Measurements from ENCODE around the gene RGS12. TPM values are rescaled to one million over a fixed set of nuclear protein-coding genes. Genes with fewer than 3 reads are reported as not detected.

RGS12 gene
- total RNA-seq, 1 donor from 2014 or later: 64.8 TPM

- peaks cover 42% of the 10 kb centered on the region for H3K4me1 ChIP-seq
- DNase-seq (ENCODE audit: extremely low spot score in 2 of 2): peak in 1 of 2 donors; percentile 76
- H3K4me3 ChIP-seq: no peak overlapping the region
- no peaks in the 10 kb centered on the region for H3K36me3 ChIP-seq
- H3K27me3 ChIP-seq: no peaks in the 10 kb centered on the region
- no peak overlapping the region for H3K27ac ChIP-seq
- TF ChIP-seq POLR2A (IDR thresholded peaks at IDR 0.05): no peak
- no peak for TF ChIP-seq CTCF (IDR thresholded peaks at IDR 0.05)
- no peak for TF ChIP-seq POLR2AphosphoS5 (IDR thresholded peaks at IDR 0.05; ENCODE audit: insufficient read depth in 1 of 2, low read depth in 1 of 2)
- intact Hi-C loops (cut with DNase I): no loop called here
- H3K9me3 ChIP-seq: no peaks in the 10 kb centered on the region
Observed at GRCh38 chr4:3287271-3287971, 5.4 kb upstream of the RGS12 start.

GRCh38 chr4:3287972-3288570 is 4.8 kb upstream of the RGS12 start:
- DNase-seq (ENCODE audit: extremely low spot score in 2 of 2): peak; percentile 74 to 93
- Histone ChIP-seq H3K36me3 (no peaks in the 10 kb centered on the region), H3K27ac (no peak overlapping the region), H3K4me3 (no peak overlapping the region), H3K27me3 (no peaks in the 10 kb centered on the region), H3K9me3 (no peaks in the 10 kb centered on the region), H3K4me1 (peaks cover 42% of the 10 kb centered on the region)
- intact Hi-C loops (cut with DNase I): no loop called here
- no peak for TF ChIP-seq CTCF (IDR thresholded peaks at IDR 0.05)

GRCh38 chr4:3288571-3289094 is 4.2 kb upstream of the RGS12 start:
- Histone ChIP-seq H3K36me3 (no peaks in the 10 kb centered on the region), H3K9me3 (no peaks in the 10 kb centered on the region), H3K27me3 (no peaks in the 10 kb centered on the region), H3K4me3 (no peak overlapping the region), H3K4me1 (peaks cover 45% of the 10 kb centered on the region), H3K27ac (no peak overlapping the region)
- intact Hi-C loops (cut with DNase I): no loop called here
- peak in 1 of 2 donors; percentile 77 for DNase-seq (ENCODE audit: extremely low spot score in 2 of 2)
- no peak for TF ChIP-seq POLR2AphosphoS5 (IDR thresholded peaks at IDR 0.05; ENCODE audit: insufficient read depth in 1 of 2, low read depth in 1 of 2)
- no peak for TF ChIP-seq CTCF (IDR thresholded peaks at IDR 0.05)
- TF ChIP-seq POLR2A (IDR thresholded peaks at IDR 0.05): no peak

- Histone ChIP-seq H3K36me3 (no peaks in the 10 kb centered on the region), H3K27me3 (no peaks in the 10 kb centered on the region), H3K4me1 (peaks cover 57% of the 10 kb centered on the region), H3K4me3 (no peak overlapping the region), H3K27ac (no peak overlapping the region), H3K9me3 (no peaks in the 10 kb centered on the region)
- no peak for TF ChIP-seq POLR2A (IDR thresholded peaks at IDR 0.05)
- TF ChIP-seq POLR2AphosphoS5 (IDR thresholded peaks at IDR 0.05; ENCODE audit: insufficient read depth in 1 of 2, low read depth in 1 of 2): no peak
- TF ChIP-seq CTCF (IDR thresholded peaks at IDR 0.05): no peak
- peak in 1 of 2 donors; percentile 79 for DNase-seq (ENCODE audit: extremely low spot score in 2 of 2)
- intact Hi-C loops (cut with DNase I): loop anchor here (10.0 kb wide), 1 partner anchor 86 kb away; no protein-coding TSS in a partner anchor
Observed at GRCh38 chr4:3290476-3290875, 2.3 kb upstream of the RGS12 start.

GRCh38 chr4:3290889-3291321 is 1.9 kb upstream of the RGS12 start:
- intact Hi-C loops (cut with DNase I): loop anchor here (10.0 kb wide), 1 partner anchor 86 kb away; no protein-coding TSS in a partner anchor
- no peak overlapping the region for H3K27ac ChIP-seq
- H3K4me3 ChIP-seq: no peak overlapping the region
- no peaks in the 10 kb centered on the region for H3K36me3 ChIP-seq
- H3K9me3 ChIP-seq: no peaks in the 10 kb centered on the region
- peak in 1 of 2 donors; percentile 86 for DNase-seq (ENCODE audit: extremely low spot score in 2 of 2)
- no peaks in the 10 kb centered on the region for H3K27me3 ChIP-seq
- no peak for TF ChIP-seq CTCF (IDR thresholded peaks at IDR 0.05)
- no peak for TF ChIP-seq POLR2AphosphoS5 (IDR thresholded peaks at IDR 0.05; ENCODE audit: insufficient read depth in 1 of 2, low read depth in 1 of 2)
- TF ChIP-seq POLR2A (IDR thresholded peaks at IDR 0.05): no peak
- peaks cover 53% of the 10 kb centered on the region for H3K4me1 ChIP-seq

Measured in vagina (tissue), 2 donors.